DOHH2 (cell line): ENCODE measurements around the gene PRDM15.

ENCODE experiments used
- H3F3A ChIP-seq: fragments of 200-600 bp; sonication (generic), shearing (Covaris generic); 2 replicates; pipeline ENCODE4 v1.6.0; 2016; ENCODE audit warnings: antibody characterized with exemption, mild to moderate bottlenecking; ENCODE audit not compliant: control insufficient read depth, insufficient read depth
- H3K27ac ChIP-seq: fragments of 200-600 bp; sonication (generic); 2 replicates; pipeline ENCODE4 v1.5.1; 2014; ENCODE audit warnings: low read depth, mild to moderate bottlenecking, low read length, moderate library complexity
- H3K27me3 ChIP-seq: fragments of 200-600 bp; sonication (generic); 2 replicates; pipeline ENCODE4 v1.6.1; 2014; ENCODE audit warnings: mild to moderate bottlenecking, low read length, mixed read lengths; ENCODE audit not compliant: control insufficient read depth
- H3K36me3 ChIP-seq: fragments of 200-600 bp; sonication (generic); 2 replicates; pipeline ENCODE4 v1.6.1; 2014; ENCODE audit warnings: mild to moderate bottlenecking, low read length, moderate library complexity, mixed read lengths; ENCODE audit not compliant: control insufficient read depth
- H3K4me1 ChIP-seq: fragments of 200-600 bp; sonication (generic); 2 replicates; pipeline ENCODE4 v1.6.1; 2014; ENCODE audit warnings: mild to moderate bottlenecking, low read length, mixed read lengths; ENCODE audit not compliant: control insufficient read depth
- H3K4me2 ChIP-seq: fragments of 200-600 bp; sonication (generic); 2 replicates; pipeline ENCODE4 v1.6.0; 2014; ENCODE audit warnings: mild to moderate bottlenecking, low read length, moderate library complexity
- H3K4me3 ChIP-seq: fragments of 200-600 bp; sonication (generic); 2 replicates; pipeline ENCODE4 v1.5.1; 2014; ENCODE audit warnings: mild to moderate bottlenecking, low read length, mixed read lengths
- H3K79me2 ChIP-seq: fragments of 200-600 bp; sonication (generic); 2 replicates; pipeline ENCODE4 v1.6.1; 2014; ENCODE audit warnings: mild to moderate bottlenecking, low read length, mixed read lengths; ENCODE audit not compliant: control insufficient read depth
- H3K9me2 ChIP-seq: fragments of 200-600 bp; sonication (generic); replicated peaks from 2 replicates; pipeline ENCODE4 v1.6.1; 2014; ENCODE audit warnings: mild to moderate bottlenecking, low read length, mixed read lengths; ENCODE audit not compliant: control insufficient read depth
- H3K9me3 ChIP-seq: fragments of 200-600 bp; sonication (generic); 2 replicates; pipeline ENCODE4 v1.6.1; 2014; ENCODE audit warnings: antibody characterized with exemption, low read length, mixed read lengths; ENCODE audit not compliant: control insufficient read depth, insufficient read depth
- H4K20me1 ChIP-seq: fragments of 200-600 bp; sonication (generic); 2 replicates; pipeline ENCODE4 v1.6.0; 2014; ENCODE audit warnings: low read depth, mild to moderate bottlenecking, antibody characterized with exemption, low read length, moderate library complexity; ENCODE audit not compliant: control insufficient read depth, insufficient read depth
- EZH2phosphoT487 ChIP-seq: fragments of 200-600 bp; sonication (generic); IDR thresholded peaks from 2 replicates; pipeline ENCODE4 v1.6.1; 2017; ENCODE audit warnings: borderline replicate concordance, mild to moderate bottlenecking, antibody characterized with exemption, low read length, moderate library complexity, mixed read lengths
- TF ChIP-seq, protein P1 (sequence below): fragments of 200-600 bp; sonication (generic); IDR thresholded peaks from one replicate; pipeline ENCODE4 v1.5.1; 2014; ENCODE audit warnings: antibody characterized with exemption, mild to moderate bottlenecking, low read depth, low read length; ENCODE audit not compliant: poor library complexity, severe bottlenecking

PRDM15 gene

DNA sequence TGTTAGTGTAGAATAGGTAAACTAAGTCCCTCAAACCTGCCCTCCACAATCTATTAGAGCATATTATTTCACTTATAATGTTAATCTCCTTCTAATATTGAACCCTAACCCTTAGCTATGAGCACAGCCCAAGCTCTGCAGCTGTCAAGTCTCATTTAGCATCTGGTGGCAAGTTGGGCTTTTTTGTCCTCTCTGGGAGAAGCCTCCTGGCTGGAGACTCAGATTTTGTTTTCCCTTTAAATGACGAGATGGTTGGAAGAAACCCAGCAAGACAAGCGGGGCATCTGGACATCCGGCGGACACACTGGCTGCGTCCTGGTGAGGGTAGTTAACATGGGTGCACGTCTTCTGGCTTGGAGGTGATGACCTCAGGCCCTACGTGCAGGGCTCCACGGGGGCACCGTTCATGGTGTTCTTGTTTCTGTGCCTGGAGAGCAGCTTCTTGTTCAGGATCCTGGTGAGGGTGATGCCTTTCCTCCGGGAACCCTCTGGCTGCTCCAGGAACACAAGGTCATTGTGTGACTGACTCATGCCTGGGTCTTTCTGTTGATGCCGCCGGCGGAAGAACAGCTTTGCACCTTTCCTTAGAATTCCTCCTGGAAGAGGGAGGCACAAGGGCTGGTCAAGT, 9.7 kb upstream of the PRDM15 start:
- no peaks in the 10 kb centered on the region for H3K9me2 ChIP-seq
- TF ChIP-seq, protein P1, sequence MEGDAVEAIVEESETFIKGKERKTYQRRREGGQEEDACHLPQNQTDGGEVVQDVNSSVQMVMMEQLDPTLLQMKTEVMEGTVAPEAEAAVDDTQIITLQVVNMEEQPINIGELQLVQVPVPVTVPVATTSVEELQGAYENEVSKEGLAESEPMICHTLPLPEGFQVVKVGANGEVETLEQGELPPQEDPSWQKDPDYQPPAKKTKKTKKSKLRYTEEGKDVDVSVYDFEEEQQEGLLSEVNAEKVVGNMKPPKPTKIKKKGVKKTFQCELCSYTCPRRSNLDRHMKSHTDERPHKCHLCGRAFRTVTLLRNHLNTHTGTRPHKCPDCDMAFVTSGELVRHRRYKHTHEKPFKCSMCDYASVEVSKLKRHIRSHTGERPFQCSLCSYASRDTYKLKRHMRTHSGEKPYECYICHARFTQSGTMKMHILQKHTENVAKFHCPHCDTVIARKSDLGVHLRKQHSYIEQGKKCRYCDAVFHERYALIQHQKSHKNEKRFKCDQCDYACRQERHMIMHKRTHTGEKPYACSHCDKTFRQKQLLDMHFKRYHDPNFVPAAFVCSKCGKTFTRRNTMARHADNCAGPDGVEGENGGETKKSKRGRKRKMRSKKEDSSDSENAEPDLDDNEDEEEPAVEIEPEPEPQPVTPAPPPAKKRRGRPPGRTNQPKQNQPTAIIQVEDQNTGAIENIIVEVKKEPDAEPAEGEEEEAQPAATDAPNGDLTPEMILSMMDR, result no peak
- no peak for TF ChIP-seq EZH2phosphoT487
- H3K27ac ChIP-seq, result no peak overlapping the region
- peaks cover 4% of the 10 kb centered on the region; the same call in 1 of the 2 replicates for H3K36me3 ChIP-seq
- no peaks in the 10 kb centered on the region for H4K20me1 ChIP-seq
- H3K4me1 ChIP-seq, result peaks cover 49% of the 10 kb centered on the region
- H3K79me2 ChIP-seq, result no peaks in the 10 kb centered on the region
- no peaks in the 10 kb centered on the region for H3K27me3 ChIP-seq
- H3K4me3 ChIP-seq, result no peak overlapping the region
- H3F3A ChIP-seq, result peaks cover 3% of the 10 kb centered on the region; the same call in 1 of the 2 replicates
- no peak overlapping the region for H3K4me2 ChIP-seq
- H3K9me3 ChIP-seq, result no peaks in the 10 kb centered on the region

DNA sequence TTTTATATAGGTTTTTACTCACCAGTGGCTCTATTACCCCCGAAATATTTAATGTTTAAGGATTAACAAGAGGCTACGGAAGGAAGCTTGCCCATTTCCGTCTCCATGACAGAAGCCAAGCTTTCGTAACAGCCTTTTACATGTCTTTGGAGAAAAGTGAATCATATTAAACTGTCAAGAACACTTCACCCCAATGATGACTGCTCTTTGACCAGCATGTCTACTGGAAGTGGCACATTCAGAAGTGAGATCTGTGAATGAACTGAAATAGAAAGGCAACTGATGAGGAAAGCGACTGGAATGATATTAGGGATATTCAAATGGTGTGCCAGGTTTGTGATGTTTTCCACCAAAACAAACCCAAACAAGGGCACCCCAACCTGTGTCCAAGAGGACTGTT, 8.5 kb upstream of the PRDM15 start:
- H3K79me2 ChIP-seq, result no peaks in the 10 kb centered on the region
- TF ChIP-seq, protein P1, result no peak
- H3K4me1 ChIP-seq, result peaks cover 37% of the 10 kb centered on the region
- H3K4me3 ChIP-seq, result no peak overlapping the region
- peaks cover 4% of the 10 kb centered on the region; the same call in 1 of the 2 replicates for H3K36me3 ChIP-seq
- H3K9me3 ChIP-seq, result no peaks in the 10 kb centered on the region
- no peaks in the 10 kb centered on the region for H3K27me3 ChIP-seq
- no peak overlapping the region for H3K4me2 ChIP-seq
- H4K20me1 ChIP-seq, result no peaks in the 10 kb centered on the region
- H3F3A ChIP-seq, result peaks cover 3% of the 10 kb centered on the region; the same call in 1 of the 2 replicates
- H3K27ac ChIP-seq, result no peak overlapping the region
- H3K9me2 ChIP-seq, result no peaks in the 10 kb centered on the region

DNA sequence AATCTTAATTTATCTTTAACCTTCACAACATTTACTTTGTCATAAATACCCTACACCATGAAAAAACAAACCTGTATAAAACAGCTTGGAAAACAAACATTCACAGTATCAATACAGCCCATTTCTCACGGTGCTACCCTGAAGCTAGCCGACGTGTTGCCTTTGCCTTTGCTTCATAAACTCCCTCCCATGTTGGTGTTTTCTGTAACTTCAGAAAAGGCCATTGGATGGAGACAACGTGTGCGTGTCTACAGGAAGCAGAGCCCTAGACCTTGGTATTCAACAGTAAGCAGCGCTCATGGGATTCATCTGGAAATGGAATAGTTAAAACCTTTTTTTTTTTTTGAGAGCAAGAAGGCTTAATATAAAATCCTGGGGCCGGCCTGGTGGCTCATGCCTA, 7.2 kb upstream of the PRDM15 start:
- Histone ChIP-seq H3K79me2 (no peaks in the 10 kb centered on the region), H3K36me3 (no peaks in the 10 kb centered on the region), H3K27me3 (no peaks in the 10 kb centered on the region), H3K4me2 (peak overlapping the region; percentile 58), H3F3A (peaks cover 10% of the 10 kb centered on the region), H3K4me1 (peaks cover 29% of the 10 kb centered on the region), H3K9me3 (no peaks in the 10 kb centered on the region), H3K27ac (peak overlapping the region; percentile 45), H3K9me2 (no peaks in the 10 kb centered on the region), H3K4me3 (no peak overlapping the region), H4K20me1 (no peaks in the 10 kb centered on the region)
- TF ChIP-seq, protein P1, result no peak
- TF ChIP-seq EZH2phosphoT487, result no peak
